ENCODE data around the gene DDA1. TPM values are rescaled to one million over a fixed set of nuclear protein-coding genes. Genes with fewer than 3 reads are reported as not detected.

Gene DDA1
- total RNA-seq, 2 donors from 2014 or later, result 9.6 to 18.6 TPM

DNA sequence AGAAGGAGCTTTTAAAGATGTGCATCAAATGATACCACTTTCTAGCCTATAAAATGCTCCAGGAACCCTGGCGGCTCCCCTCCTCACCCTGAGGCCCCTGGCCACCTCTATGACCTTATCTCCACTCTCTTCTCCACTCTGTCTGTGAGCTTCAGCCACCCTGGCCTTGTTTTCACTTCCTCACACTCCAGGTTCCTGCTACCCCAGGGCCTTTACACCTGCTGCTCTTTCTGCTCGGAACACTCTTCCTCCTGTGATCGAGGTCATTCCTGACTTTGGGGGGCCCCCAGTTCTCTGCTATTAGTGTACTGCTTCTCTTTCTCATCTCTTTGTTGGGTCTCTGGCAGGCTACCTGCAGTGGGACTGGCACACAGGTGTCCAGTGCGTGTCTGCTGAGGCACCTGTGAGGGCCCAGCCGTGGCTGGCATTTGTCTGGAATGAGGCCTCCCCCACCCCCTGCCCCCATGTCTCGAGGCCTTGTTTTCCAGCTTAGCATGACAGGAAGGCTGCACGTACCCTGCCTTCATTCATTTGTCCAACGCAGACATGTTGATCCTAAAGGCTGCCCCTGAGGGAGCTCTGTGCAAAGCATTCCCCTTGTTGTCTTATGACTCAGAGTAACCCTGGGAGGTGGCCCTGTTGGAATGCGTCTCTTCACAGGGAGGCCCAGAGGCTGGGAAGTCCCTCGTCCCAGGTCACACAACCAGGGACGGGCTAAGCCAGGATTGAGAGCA, 2.3 kb downstream of the DDA1 start:
- no peaks in the 10 kb centered on the region for H3K9me3 ChIP-seq
- WGBS, result 73% methylated on average over 11 of the region's 11 CpGs
- H3K27ac ChIP-seq, result no peak overlapping the region
- intact Hi-C loops (cut with DNase I), result no loop called here
- H3K4me1 ChIP-seq (replicated peaks), result peaks cover 9% of the 10 kb centered on the region
- H3K4me3 ChIP-seq, result no peak overlapping the region
- TF ChIP-seq POLR2AphosphoS5 (IDR thresholded peaks at IDR 0.05) (no peak), POLR2A (IDR thresholded peaks at IDR 0.05) (no peak)
- TF ChIP-seq, protein P1, sequence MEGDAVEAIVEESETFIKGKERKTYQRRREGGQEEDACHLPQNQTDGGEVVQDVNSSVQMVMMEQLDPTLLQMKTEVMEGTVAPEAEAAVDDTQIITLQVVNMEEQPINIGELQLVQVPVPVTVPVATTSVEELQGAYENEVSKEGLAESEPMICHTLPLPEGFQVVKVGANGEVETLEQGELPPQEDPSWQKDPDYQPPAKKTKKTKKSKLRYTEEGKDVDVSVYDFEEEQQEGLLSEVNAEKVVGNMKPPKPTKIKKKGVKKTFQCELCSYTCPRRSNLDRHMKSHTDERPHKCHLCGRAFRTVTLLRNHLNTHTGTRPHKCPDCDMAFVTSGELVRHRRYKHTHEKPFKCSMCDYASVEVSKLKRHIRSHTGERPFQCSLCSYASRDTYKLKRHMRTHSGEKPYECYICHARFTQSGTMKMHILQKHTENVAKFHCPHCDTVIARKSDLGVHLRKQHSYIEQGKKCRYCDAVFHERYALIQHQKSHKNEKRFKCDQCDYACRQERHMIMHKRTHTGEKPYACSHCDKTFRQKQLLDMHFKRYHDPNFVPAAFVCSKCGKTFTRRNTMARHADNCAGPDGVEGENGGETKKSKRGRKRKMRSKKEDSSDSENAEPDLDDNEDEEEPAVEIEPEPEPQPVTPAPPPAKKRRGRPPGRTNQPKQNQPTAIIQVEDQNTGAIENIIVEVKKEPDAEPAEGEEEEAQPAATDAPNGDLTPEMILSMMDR (IDR thresholded peaks at IDR 0.05), result no peak
- no peaks in the 10 kb centered on the region for H3K27me3 ChIP-seq (replicated peaks; ENCODE audit: insufficient read depth)
- no peak for DNase-seq (ENCODE audit: low spot score)
- no peaks in the 10 kb centered on the region for H3K36me3 ChIP-seq

DNA sequence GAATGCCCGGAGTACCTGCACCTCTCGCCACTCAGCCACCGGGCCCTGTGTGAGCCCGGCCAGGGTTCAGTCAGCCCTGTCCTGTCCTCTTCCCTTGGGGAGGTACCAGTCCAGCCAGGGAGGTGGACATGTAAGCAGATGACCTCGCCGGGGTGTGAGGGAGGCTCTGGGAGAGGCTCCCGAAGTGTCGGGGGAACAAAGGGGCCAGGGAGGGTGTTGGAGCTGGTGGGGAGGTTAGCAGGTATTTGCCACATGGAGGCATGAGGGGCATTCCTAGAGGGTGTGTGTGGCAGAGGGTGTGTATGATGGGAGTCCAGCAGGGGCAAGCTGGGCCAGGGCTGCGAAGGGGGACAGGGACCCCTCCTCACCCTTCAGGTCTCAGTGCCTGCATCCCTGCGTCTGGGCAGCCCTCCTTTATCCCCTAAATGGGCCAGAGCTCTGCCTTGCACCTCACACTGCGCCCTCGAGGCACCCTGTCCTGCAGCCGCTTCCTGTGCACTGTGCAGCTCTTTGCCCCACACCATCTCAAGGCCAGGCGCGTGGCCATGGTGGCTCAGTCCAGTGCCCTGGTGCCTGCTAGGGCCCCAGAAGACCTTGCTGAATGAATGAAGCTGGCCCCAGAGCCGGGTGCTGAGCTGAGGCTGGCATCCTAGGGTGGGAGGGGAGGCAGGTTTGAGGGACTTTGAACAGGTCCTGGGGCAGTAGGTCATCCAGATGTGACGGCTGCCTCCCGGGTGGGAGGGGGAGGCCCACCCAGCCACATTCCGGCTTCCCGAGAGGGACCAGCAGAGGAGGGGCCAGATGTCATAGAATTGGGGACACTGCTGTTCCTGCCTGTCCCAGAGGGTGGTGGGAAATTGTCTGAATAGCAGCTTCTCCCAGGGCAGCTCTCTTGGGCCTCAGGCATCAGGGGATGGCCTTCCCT, 3.1 kb downstream of the DDA1 start:
- TF ChIP-seq, protein P1 (IDR thresholded peaks at IDR 0.05), result no peak
- no peak for TF ChIP-seq POLR2A (IDR thresholded peaks at IDR 0.05)
- TF ChIP-seq POLR2AphosphoS5 (IDR thresholded peaks at IDR 0.05), result no peak
- WGBS, result 80% methylated on average over 18 of the region's 20 CpGs
- intact Hi-C loops (cut with DNase I), result no loop called here

DNA sequence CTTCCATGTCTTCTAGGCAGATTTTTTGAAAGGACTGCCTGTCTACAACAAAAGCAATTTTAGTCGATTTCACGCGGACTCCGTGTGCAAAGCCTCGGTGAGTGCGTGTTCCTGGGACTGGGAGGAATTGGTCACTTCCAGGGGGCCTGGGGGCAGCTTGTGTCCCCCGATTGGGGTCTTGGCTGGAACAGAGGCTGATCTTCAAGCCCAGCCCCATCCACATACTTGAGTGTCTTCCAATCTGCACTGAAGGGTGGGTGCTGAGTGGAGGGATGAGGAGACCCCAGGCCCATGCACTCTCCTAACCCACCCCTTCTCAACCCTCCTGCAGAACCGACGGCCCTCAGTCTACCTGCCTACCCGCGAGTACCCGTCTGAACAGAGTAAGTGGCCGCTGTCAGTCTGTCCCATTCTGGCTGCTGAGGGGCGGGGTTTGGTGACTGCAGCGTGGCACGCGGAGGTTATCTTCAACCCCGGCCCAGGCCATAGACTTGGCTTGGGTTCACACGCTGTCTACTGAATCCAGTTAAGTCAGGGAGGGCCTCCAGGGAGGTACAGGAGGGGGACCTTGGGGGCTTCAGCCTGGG, 4.7 kb downstream of the DDA1 start:
- Histone ChIP-seq H3K27ac (no peak overlapping the region), H3K9me3 (no peaks in the 10 kb centered on the region), H3K36me3 (no peaks in the 10 kb centered on the region), H3K4me1 (replicated peaks) (peaks cover 8% of the 10 kb centered on the region), H3K27me3 (replicated peaks; ENCODE audit: insufficient read depth) (no peaks in the 10 kb centered on the region), H3K4me3 (no peak overlapping the region)
- WGBS, result 92% methylated on average over 19 of the region's 19 CpGs
- DNase-seq (ENCODE audit: low spot score), result no peak
- intact Hi-C loops (cut with DNase I), result no loop called here
- TF ChIP-seq POLR2AphosphoS5 (IDR thresholded peaks at IDR 0.05) (no peak), POLR2A (IDR thresholded peaks at IDR 0.05) (no peak)

More for the DNA sequence above, 3.1 kb downstream of the DDA1 start:
- Histone ChIP-seq H3K36me3 (no peaks in the 10 kb centered on the region), H3K9me3 (no peaks in the 10 kb centered on the region), H3K27me3 (replicated peaks; ENCODE audit: insufficient read depth) (no peaks in the 10 kb centered on the region), H3K4me3 (no peak overlapping the region), H3K27ac (no peak overlapping the region), H3K4me1 (replicated peaks) (peaks cover 8% of the 10 kb centered on the region)
- no peak for DNase-seq (ENCODE audit: low spot score)

DNA sequence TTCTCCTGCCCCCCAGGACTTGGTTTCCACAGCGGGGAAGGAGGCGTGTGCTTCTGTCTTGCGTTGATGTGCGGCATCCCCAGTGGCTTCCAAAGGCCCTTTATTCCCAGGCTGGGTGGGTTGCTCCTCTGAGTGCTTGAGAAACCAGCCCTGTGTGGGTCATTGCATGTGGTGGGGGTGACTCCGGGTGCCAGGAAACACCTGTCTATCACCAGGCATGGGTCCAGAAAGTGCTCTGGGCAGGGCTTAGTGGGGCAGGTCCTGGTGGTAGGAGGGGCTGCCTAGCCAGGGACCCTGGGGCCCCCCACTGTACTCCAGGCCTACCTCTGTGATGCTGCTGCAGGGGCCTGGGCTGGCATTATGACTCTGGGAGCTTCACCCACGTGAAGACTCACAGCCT, 9.6 kb downstream of the DDA1 start:
- 77% methylated on average over 6 of the region's 6 CpGs for WGBS
- Histone ChIP-seq H3K4me3 (no peak overlapping the region), H3K36me3 (peaks cover 0 to 11% of the 10 kb centered on the region in 2 donors), H3K27ac (no peak overlapping the region), H3K9me3 (no peaks in the 10 kb centered on the region), H3K27me3 (replicated peaks; ENCODE audit: insufficient read depth) (no peaks in the 10 kb centered on the region), H3K4me1 (replicated peaks) (no peaks in the 10 kb centered on the region)
- intact Hi-C loops (cut with DNase I), result no loop called here
- no peak for DNase-seq (ENCODE audit: low spot score)
- TF ChIP-seq, protein P1 (IDR thresholded peaks at IDR 0.05), result no peak
- no peak for TF ChIP-seq POLR2A (IDR thresholded peaks at IDR 0.05)
- TF ChIP-seq POLR2AphosphoS5 (IDR thresholded peaks at IDR 0.05), result no peak
